A549 (cell line): ENCODE results near the gene OAS3.

ENCODE experiments used
- CBX8 ChIP-seq: fragments of 200-600 bp; sonication (generic); IDR thresholded peaks from 2 replicates; pipeline ENCODE4 v1.6.1; 2016
- CTCF ChIP-seq: fragments of >200 bp; sonication (Bioruptor Twin); formaldehyde crosslinking; IDR thresholded peaks from 3 replicates; pipeline ENCODE4 v1.5.1; 2016
- ELK1 ChIP-seq: fragments of 150-350 bp; IDR thresholded peaks from 2 replicates; pipeline ENCODE4 v1.6.1; 2014; ENCODE audit warnings: low read depth, mild to moderate bottlenecking, low read length
- ESRRA ChIP-seq: fragments of 150-350 bp; IDR thresholded peaks from 2 replicates; pipeline ENCODE4 v1.6.1; 2014; ENCODE audit warnings: mild to moderate bottlenecking, low read length, borderline replicate concordance
- GATA3 ChIP-seq: IDR thresholded peaks from 2 replicates; pipeline ENCODE4 v1.6.1; 2012; ENCODE audit warnings: borderline replicate concordance
- JUN ChIP-seq, 2 experiments: fragments of >200 bp; sonication (Bioruptor Twin); formaldehyde crosslinking; IDR thresholded peaks; 2 replicates in 1 of 2; 3 replicates in 1 of 2; pipeline ENCODE4 v1.6.1; 2016 to 2017
- MAFK ChIP-seq: fragments of 450-650 bp; IDR thresholded peaks from 2 replicates; pipeline ENCODE4 v1.6.1; 2014; ENCODE audit not compliant: partially characterized antibody
- MYC ChIP-seq: IDR thresholded peaks from 2 replicates; pipeline ENCODE4 v1.6.1; 2012; ENCODE audit warnings: mild to moderate bottlenecking, inconsistent platforms, low read length, improper control_type of control experiment, borderline replicate concordance
- NPAS2 ChIP-seq: fragments of 250-450 bp; sonication (Bioruptor Pico); IDR thresholded peaks from 2 replicates; pipeline ENCODE4 v1.8.0; 2022; ENCODE audit warnings: mild to moderate bottlenecking, moderate library complexity, borderline replicate concordance
- POLR2AphosphoS2 ChIP-seq: conservative IDR thresholded peaks from 2 replicates; pipeline ENCODE4 v1.6.1; 2012; ENCODE audit warnings: low read length, improper control_type of control experiment, inconsistent platforms
- REST ChIP-seq: fragments of 200-600 bp; sonication (generic); IDR thresholded peaks from 2 replicates; pipeline ENCODE4 v1.6.1; 2016; ENCODE audit warnings: antibody characterized with exemption, mild to moderate bottlenecking, moderate library complexity

GRCh38 chr12:112967858-112968257, 29.6 kb downstream of the OAS3 start:
- no peak for TF ChIP-seq ESRRA
- TF ChIP-seq CBX8, result no peak
- TF ChIP-seq MAFK, result no peak
- no peak for TF ChIP-seq CTCF
- no peak for TF ChIP-seq POLR2AphosphoS2
- TF ChIP-seq REST, result no peak
- TF ChIP-seq ELK1, result no peak
- no peak for TF ChIP-seq MYC
- no peak for TF ChIP-seq NPAS2 (CRISPR knock-in tag)
- no peak for TF ChIP-seq JUN (IDR thresholded peaks at IDR 0.05)
- TF ChIP-seq GATA3, result no peak
